SK-N-SH (cell line): ENCODE measurements around the gene ST7.
A peak's percentile ranks its signal among the peaks of the same experiment; 100 is the strongest.

Experiments used
- CHD2 ChIP-seq: fragments of 150-350 bp; IDR thresholded peaks from 2 replicates; pipeline ENCODE4 v1.6.1; 2018; ENCODE audit warnings: low read length; ENCODE audit not compliant: partially characterized antibody
- EZH2phosphoT487 ChIP-seq: fragments of 200-600 bp; sonication (generic); IDR thresholded peaks from 2 replicates; pipeline ENCODE4 v1.6.1; 2017; ENCODE audit warnings: low read depth, mixed run types, mild to moderate bottlenecking, antibody characterized with exemption, moderate library complexity, borderline replicate concordance
- FOXJ3 ChIP-seq: sonication (generic); formaldehyde crosslinking; IDR thresholded peaks from 2 replicates; pipeline ENCODE4 v1.5.1; 2020; ENCODE audit warnings: mild to moderate bottlenecking, missing genetic modification reagents
- MXI1 ChIP-seq: IDR thresholded peaks from 2 replicates; pipeline ENCODE4 v1.6.1; 2012; ENCODE audit warnings: mild to moderate bottlenecking, low read depth, low read length, improper control_type of control experiment
- POLR2AphosphoS5 ChIP-seq: IDR thresholded peaks from 2 replicates; pipeline ENCODE4 v1.6.1; 2012; ENCODE audit warnings: low read depth, low read length
- RAD21 ChIP-seq: IDR thresholded peaks from 2 replicates; pipeline ENCODE4 v1.6.1; 2012; ENCODE audit warnings: mild to moderate bottlenecking, low read length
- RCOR1 ChIP-seq: fragments of 150-350 bp; IDR thresholded peaks from 2 replicates; pipeline ENCODE4 v1.6.1; 2017; ENCODE audit warnings: antibody characterized with exemption, low read length
- SMC3 ChIP-seq: IDR thresholded peaks from 2 replicates; pipeline ENCODE4 v1.6.1; 2012; ENCODE audit warnings: low read depth, low read length, improper control_type of control experiment
- TAF1 ChIP-seq: IDR thresholded peaks from 2 replicates; pipeline ENCODE4 v1.6.1; 2012; ENCODE audit warnings: low read depth, mild to moderate bottlenecking, low read length, moderate library complexity, borderline replicate concordance
- USF2 ChIP-seq: fragments of 150-350 bp; IDR thresholded peaks from 2 replicates; pipeline ENCODE4 v1.6.1; 2017; ENCODE audit warnings: antibody characterized with exemption, low read length, low read depth, borderline replicate concordance
- YY1 ChIP-seq: IDR thresholded peaks from 2 replicates; pipeline ENCODE4 v1.4.0; 2012; ENCODE audit warnings: low read depth, mild to moderate bottlenecking
- TF ChIP-seq, protein P1 (sequence below): fragments of 200-600 bp; sonication (generic); IDR thresholded peaks from 2 replicates; pipeline ENCODE4 v1.6.1; 2017; ENCODE audit warnings: antibody characterized with exemption, mild to moderate bottlenecking, moderate library complexity
- TF ChIP-seq, protein P2 (sequence below): IDR thresholded peaks from 2 replicates; pipeline ENCODE4 v1.4.0; 2012; ENCODE audit warnings: low read depth

- TF ChIP-seq EZH2phosphoT487 (no peak), RAD21 (peak; percentile 68), TAF1 (no peak), POLR2AphosphoS5 (no peak), CHD2 (no peak), RCOR1 (no peak), MXI1 (no peak), FOXJ3 (CRISPR knock-in tag) (no peak), YY1 (no peak), SMC3 (peak; percentile 33), USF2 (no peak)
- TF ChIP-seq, protein P1, sequence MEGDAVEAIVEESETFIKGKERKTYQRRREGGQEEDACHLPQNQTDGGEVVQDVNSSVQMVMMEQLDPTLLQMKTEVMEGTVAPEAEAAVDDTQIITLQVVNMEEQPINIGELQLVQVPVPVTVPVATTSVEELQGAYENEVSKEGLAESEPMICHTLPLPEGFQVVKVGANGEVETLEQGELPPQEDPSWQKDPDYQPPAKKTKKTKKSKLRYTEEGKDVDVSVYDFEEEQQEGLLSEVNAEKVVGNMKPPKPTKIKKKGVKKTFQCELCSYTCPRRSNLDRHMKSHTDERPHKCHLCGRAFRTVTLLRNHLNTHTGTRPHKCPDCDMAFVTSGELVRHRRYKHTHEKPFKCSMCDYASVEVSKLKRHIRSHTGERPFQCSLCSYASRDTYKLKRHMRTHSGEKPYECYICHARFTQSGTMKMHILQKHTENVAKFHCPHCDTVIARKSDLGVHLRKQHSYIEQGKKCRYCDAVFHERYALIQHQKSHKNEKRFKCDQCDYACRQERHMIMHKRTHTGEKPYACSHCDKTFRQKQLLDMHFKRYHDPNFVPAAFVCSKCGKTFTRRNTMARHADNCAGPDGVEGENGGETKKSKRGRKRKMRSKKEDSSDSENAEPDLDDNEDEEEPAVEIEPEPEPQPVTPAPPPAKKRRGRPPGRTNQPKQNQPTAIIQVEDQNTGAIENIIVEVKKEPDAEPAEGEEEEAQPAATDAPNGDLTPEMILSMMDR, result peak; percentile 80
- TF ChIP-seq, protein P2, sequence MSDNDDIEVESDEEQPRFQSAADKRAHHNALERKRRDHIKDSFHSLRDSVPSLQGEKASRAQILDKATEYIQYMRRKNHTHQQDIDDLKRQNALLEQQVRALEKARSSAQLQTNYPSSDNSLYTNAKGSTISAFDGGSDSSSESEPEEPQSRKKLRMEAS, result no peak
Observed at GRCh38 chr7:116988363-116988989, 35.2 kb downstream of the ST7 start.
